Stimulated activated CD4-positive, alpha-beta T cell treated with anti-CD3 and anti-CD28 coated beads, Interleukin-12 subunit alpha, Interleukin-12 subunit beta, amount 100 ng/mL, for 24 hours (primary cell): ENCODE data around the gene ANKRD1.
"Not testable (repeated sequence)": the region's sequence is repeated elsewhere in the genome, so short reads cannot be mapped to it uniquely, and the experiment has no call there.

Source experiments
- DNase-seq, 2 experiments: peaks; one replicate each; pipeline ENCODE4 v3.0.0-alpha.2; 2020; ENCODE audit warnings: low read depth in 2 of 2

ANKRD1 gene

GRCh38 chr10:90920986-90921666 is at the start of gene ANKRD1:
ANKRD1 (minus strand) TSS chr10:90921087; CDS start chr10:90921027, 60 bp downstream.
- DNase-seq, result no peak

- no peak for DNase-seq
These were observed 49.2 kb upstream of the ANKRD1 start for GRCh38 chr10:90969947-90970673.

GRCh38 chr10:90969121-90969534 is 48.2 kb upstream of the ANKRD1 start:
- no peak for DNase-seq

GRCh38 chr10:90968328-90969081 is 47.6 kb upstream of the ANKRD1 start:
- no peak for DNase-seq

GRCh38 chr10:90967865-90968264 is 47.0 kb upstream of the ANKRD1 start:
- no peak for DNase-seq

- no peak for DNase-seq
These were observed 45.3 kb upstream of the ANKRD1 start for GRCh38 chr10:90966146-90966545.

- no peak for DNase-seq
These were observed 44.8 kb upstream of the ANKRD1 start for GRCh38 chr10:90965720-90966119.

GRCh38 chr10:90964781-90965465 is 44.0 kb upstream of the ANKRD1 start:
- no peak for DNase-seq

- DNase-seq, result no peak
These were observed 42.4 kb upstream of the ANKRD1 start for GRCh38 chr10:90963331-90963730.

GRCh38 chr10:90960355-90960814 is 39.5 kb upstream of the ANKRD1 start:
- DNase-seq, result no peak

- DNase-seq, result no peak
These were observed 38.9 kb upstream of the ANKRD1 start for GRCh38 chr10:90959826-90960225.

- no peak for DNase-seq
These were observed 37.9 kb upstream of the ANKRD1 start for GRCh38 chr10:90958781-90959180.

- no peak for DNase-seq
These were observed 26.4 kb upstream of the ANKRD1 start for GRCh38 chr10:90947030-90947960.

- no peak for DNase-seq
These were observed 24.7 kb upstream of the ANKRD1 start for GRCh38 chr10:90945491-90946070.

GRCh38 chr10:90944749-90945148 is 23.9 kb upstream of the ANKRD1 start:
- DNase-seq, result no peak

- not testable (repeated sequence) for DNase-seq
These were observed 22.1 kb upstream of the ANKRD1 start for GRCh38 chr10:90942980-90943379.

GRCh38 chr10:90939648-90940047 is 18.8 kb upstream of the ANKRD1 start:
- no peak for DNase-seq

- no peak for DNase-seq
These were observed 18.2 kb upstream of the ANKRD1 start for GRCh38 chr10:90939116-90939515.

GRCh38 chr10:90937645-90938258 is 16.9 kb upstream of the ANKRD1 start:
- DNase-seq, result no peak

GRCh38 chr10:90936276-90936659 is 15.4 kb upstream of the ANKRD1 start:
- no peak for DNase-seq
